CD4-positive, alpha-beta T cell treated with Interleukin-1 beta for 1 hour (primary cell): Measurements from ENCODE around the gene PHACTR3.
"Not testable (repeated sequence)": the region's sequence is repeated elsewhere in the genome, so short reads cannot be mapped to it uniquely, and the experiment has no call there.

Experiments used
- DNase-seq, 2 donors: peaks; one replicate each; pipeline ENCODE4 v3.0.0-alpha.2; 2020 to 2022

The PHACTR3 gene

DNA sequence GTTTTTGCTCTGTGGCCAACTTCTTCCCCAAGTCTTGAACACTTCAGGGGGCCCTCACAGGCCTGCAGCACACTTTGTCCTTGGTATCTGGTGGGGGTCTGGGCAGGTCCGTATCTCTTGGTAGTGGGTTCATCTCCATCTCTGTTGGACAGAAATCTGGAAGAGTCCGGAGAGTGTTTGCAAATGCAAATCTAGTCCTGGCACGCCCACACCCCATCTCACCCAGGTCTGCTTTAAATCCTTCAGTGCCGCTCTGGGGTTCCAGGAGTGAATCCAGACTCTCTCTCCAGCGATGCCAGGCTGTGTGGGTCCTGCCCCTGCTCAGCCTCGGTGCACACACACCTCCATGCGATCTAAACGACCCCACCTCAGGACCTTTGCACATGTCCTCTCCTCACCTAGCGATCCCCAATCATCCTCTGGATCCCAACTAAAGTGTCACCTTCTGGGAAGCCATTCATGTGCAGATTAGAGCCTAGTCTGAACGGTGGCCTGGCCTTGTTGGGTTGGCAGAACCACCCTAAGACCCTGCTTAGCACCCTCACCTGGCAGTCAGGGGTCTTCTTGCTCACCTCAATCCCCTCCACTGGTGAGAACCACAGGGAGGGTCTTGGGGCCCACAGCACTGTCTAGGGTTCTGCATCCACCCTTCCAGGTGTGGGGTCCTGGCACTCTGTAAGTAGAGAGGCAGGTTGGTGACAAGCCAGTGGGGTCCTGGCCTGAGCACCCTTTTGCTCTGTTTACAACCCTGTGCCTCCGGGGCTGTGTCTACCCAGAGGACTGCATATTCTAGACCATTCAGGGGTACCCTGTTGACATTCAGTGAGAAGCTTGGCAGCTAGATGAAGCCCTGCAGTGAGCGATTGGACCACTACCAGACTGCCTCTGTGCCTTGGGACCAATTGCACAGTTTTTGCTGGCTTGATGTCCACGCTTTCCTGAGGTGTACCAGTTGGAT is 228.3 kb downstream of the PHACTR3 start:
- DNase-seq, result no peak

DNA sequence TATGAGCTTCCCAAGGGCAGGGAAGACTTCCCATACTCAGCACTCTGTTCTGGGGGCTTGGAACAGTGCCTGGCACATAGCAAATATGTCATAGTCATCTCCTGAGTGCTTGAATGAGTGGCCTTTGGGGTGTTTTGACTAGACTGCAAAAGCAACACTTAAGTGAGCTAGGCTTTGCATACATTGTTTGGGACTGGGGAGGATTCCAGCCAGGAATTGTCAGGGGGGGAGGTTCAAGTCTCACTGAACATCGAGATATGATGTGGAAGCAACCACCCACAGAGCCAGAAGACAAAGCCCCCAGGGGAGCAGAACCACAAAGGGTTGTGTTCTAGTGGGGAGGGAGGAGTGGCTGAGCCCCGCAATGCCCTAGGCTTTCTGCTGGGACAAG is 230.7 kb downstream of the PHACTR3 start:
- no peak for DNase-seq

DNA sequence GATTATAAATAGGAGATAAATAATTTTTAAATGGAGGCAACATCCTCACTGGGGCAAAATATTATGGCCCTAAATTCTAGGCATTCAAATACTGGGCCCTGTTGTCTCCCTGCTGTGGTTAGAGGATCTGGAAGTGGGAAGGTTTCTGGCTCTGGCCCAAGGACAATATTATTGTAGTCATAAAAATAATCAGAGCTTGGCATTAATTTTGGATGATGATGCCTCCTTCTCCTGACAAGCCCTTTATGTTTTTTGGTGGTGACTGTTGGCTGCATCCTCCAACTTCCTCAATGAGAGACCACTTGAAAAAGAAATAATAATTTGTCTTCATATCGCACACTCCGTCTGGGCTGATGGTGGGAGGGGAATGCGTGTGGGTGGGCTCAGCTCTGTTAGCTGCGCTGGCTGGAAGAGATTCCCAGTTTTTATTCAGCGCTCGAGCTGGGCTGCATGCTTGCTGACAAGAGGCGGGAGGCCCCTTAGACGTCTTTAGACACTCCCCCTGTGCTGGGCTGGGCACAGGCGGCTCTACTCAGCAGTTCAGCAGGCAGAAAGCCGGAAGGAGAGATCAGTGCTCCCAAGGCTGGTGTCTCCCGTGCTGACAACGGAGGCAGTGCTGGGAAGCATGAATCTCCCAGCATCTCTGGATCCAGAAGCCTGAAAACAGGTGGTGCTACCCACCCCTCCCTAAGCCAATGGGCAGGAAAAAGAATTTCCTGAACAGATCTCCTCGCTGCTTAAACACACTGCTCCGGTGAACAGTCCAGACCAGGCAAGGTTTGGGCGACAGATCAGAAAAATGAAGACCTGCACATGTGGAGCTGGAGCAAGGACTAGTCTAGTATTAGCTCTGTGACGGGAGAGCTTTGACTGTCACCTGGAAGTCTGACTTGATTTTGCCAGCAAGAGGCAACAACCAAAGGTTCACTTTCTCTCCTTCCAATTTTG is 231.4 kb downstream of the PHACTR3 start:
- no peak for DNase-seq

DNA sequence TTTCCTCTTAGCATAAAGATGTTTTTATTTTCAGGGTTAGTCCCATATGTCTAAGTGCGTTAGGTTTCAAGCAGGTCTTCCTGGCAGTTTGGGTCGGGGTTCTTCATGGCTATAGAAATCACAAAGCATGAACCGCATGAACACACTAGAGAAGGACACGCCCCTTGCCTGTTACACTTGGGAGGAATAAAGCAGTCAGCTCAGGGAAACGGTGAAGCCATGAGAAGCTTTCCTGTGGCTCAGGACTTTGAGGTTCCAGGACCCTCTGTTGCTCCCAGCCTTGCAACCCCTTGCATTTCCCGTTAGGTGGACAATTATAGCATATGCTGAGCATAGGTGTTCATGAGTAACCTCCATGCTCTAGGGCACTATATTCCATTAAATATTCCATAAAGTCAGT is 232.4 kb downstream of the PHACTR3 start:
- DNase-seq, result no peak

DNA sequence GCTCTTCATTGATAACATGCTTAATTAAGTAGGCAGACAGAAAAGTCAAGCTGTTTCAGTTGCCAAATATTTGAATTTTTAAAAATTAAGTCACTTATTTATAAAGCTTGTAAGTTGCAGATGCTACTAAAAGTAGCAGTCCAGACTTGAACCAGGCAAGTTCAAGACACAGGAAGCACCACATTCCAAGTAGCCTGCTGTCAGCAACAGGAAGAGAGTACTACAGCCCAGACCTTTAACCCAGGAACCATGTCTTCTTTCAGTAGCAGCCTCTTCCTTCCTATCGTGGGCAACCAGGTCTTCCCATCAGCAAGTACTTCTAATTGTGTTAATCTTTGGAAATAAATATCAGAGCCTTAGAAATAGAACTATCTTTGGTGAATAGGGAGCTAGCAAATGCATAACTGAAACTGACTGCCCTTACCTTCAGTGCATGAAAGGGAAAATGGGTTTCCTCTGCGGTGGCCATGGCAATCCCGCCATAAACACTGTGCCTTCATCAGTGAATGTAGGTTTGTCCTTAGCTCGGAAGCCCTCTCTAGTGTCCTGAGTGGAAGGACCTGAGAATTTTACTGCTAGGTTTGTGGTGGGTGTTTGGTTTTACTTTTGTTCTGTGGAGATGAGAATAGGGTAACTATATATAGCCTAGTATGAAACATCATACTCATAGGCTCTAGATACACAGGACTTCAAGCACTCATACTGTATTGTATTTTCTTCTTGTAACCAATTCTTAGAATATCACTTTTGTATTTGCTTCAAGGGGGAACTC is 233.5 kb downstream of the PHACTR3 start:
- no peak for DNase-seq

DNA sequence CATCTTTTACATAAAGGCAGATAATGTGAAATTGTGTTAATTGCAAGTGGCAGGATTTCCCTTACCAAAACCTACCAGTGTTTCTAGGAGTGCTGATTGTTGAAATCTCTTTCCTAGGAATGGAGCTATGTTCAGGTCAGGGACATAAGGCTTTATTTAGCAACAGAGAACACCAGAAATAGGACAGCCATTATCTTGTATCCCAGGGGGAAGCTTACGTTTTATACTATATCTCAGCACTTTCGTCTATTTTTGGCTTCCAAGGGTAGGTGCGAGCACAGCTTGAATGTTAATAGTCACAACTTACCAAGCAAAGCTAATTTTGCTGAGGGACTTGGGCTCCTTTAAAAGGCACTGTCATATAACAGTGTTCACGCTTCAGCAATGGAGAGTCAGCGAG is 235.1 kb downstream of the PHACTR3 start:
- DNase-seq, result no peak

DNA sequence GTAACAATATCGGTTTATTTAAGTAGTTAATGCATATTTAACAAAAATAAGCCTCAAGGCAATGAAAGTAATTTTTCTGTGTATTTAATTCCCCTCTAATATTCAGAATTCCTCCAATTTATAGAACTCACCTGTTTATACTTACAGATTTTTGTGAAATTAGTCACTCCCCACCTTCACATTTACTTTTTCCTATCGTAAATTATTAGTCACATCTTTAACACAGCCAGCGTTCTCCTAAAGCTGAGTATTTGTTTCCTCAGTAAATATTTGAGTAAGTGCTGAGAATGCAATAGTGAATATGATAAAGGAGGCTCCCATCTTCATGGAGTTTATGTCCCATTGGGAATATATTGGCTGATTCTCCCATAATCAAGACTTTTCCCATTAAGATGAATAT is 241.1 kb downstream of the PHACTR3 start:
- DNase-seq, result no peak

DNA sequence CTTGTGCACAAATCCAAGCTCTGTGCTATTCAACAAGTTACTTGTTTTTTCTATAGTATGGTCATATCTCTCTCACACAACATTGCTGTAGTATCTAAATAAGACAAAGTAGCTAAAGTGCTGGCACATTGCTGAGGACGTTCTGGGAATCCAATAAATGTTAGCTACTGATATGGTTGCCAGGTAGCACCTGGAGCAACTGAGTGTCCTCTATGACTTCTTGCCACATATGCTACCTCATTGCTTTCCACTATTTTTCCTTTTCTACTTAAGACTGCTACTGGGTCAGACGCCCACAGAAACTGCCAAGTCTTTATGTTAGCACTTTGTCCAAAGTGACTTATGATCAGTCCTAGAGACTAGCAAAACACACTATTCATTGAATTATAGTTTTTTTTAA is 243.8 kb downstream of the PHACTR3 start:
- DNase-seq, result no peak

DNA sequence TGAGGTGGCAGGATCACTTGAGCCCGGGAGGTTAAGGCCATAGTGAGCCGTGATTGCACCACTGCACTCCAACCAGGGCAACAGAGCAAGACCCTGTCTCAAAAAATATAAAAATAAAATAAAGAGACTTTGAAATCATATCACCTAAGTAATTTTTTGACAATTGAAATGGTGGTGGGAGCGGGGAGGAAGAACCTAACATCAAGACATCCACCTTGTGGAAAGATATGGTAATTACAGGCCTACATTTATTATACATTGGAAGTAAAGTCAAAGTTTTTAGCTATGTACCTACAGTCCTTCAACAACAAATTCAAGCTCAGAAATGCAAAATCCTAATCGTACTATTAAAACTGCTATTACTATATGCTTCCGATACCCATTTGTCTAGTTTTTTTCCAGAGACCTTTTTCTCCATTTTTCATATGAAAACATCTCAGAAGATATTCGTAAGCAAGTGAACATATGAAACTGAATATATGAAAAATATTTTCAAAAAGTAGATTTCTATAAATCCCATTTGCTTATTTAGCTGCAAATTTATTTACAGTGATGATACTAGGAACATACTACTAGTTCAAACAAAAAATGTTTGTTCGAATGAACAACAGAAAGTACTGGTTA is 245.8 kb downstream of the PHACTR3 start:
- DNase-seq, result peak in 1 of 2 donors; percentile 1

DNA sequence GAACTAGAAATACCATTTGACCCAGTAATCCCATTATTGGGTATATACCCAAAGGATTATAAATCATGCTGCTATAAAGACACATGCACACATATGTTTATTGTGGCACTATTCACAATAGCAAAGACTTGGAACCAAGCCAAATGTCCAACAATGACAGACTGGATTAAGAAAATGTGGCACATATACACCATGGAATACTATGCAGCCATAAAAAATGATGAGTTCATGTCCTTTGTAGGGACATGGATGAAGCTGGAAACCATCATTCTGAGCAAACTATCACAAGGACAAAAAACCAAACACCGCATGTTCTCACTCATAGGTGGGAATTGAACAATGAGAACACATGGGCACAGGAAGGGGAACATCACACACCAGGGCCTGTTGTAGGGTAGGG is 252.2 kb downstream of the PHACTR3 start:
- not testable (repeated sequence) for DNase-seq

DNA sequence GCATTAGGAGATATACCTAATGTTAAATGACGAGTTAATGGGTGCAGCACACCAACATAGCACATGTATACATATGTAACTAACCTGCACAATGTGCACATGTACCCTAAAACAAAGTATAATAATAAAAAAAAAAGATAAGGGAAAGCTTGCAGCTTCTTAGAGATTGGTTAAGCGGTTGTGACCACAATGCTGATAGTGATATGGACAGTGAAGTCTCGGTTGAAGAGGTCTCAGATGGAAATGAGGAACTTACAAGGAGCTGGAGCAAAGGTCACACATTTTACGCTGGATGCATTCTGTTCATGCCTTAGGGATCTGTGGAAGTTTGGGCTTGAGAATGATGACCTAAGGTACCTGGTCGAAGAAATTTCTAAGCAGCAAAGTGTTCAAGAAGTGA is 252.6 kb downstream of the PHACTR3 start:
- not testable (repeated sequence) for DNase-seq

DNA sequence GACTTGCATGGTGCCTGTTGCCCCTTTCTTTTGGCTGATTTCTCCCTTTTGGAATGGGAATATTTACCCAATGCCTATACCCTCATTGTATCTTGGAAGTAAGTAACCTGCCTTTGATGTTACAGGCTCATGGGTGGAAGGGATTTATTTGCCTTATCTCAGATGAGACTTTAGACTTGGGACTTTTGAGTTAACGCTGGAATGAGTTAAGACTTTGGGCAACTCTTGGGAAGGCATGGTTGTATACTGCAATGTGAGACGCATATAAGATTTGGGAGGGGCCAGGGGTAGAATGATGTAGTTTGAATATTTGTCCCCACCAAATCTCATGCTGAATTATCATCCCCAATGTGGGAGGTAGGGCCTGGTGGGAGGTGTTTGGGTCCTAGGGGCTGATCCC is 253.6 kb downstream of the PHACTR3 start:
- DNase-seq, result no peak

DNA sequence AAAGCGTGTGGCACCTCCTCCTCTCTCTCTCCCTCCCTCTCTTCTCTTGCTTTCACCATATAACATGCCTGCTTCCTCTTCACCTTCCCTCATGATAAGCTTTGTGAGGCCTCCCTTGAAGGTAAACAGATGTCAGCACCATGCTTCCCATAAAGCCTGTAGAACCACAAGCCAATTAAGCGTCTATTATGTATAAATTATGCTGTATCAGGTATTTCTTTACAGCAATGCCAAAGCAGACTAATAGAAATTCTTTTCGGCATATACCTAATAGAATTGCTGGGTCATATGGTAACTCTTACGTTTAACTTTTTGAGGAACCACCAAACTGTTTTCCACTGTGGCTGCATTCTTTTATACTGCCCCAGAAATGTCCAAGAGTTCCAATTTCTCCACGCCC is 254.1 kb downstream of the PHACTR3 start:
- no peak for DNase-seq

DNA sequence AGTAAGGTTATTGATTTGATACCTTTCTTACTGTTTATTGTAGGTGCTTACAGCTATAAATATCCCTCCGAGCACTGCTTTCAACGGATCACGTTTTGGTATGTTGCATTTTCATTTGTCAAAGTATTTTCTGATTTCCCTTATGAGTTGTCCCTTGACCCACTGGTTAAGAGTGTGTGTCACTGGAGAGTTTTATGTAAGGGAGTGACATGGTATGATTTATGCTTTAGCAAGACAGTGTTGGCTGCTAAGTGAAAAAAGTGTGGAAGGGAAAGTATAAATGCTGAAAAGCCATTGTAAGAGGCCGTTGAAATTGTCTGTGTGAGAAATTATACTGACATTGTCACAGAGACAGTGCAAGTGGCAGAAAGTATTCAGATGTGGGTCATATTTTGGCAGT is 257.1 kb downstream of the PHACTR3 start:
- DNase-seq, result no peak

DNA sequence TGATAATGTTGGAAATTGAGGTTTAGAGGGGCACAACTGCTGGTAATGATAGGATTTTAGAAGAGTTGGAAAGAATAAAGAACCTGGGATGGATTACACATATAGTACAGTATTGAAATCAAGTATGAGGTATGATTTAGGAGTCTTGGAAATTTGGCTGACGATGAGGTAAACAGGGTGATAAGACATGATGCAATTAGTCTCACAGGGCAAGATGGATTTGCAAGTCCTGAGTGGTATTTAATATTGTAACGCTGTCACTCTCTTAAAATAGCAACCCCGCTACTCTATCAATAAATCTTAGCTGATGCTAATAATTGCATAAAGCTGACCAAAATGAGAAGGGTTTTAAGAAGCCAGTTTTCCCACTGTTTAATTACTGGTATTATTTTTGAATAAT is 258.7 kb downstream of the PHACTR3 start:
- DNase-seq, result no peak

DNA sequence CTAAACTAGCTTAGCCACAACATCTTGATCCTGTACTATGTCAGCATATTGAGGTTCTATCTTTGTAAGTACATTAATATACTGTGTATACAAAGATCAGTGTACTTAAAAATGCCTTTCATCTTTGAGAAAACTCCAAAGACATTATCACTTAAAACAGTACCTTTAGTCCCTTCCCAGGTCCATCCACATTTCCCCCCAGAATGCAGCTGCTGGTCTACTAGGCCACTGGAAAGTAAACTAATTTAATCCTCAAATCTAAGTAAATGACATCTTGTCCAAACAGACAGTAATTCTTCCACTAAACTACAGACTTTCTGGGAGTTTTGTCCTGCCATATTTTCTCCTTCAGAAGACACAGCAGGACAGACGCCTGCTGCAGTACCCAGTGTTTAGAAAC is 260.4 kb downstream of the PHACTR3 start:
- DNase-seq, result no peak

DNA sequence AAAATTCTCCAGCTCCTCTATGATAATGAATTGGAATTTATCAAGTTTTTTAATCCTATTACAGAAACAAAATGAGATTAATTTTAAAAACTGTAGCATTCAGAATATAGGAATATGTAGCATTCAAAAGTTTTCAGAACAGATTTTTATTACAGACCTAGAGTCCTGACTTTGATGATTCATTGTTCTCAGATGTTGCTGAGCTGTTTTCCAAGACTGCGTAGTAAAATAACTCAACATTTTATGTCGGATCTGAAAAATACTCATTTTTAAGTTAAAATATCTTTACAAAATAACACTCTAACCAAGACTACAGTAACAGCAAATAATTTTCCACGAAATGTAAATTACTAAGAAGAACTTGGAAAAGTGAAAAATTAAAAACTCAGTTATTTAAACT is 262.0 kb downstream of the PHACTR3 start:
- DNase-seq, result no peak

DNA sequence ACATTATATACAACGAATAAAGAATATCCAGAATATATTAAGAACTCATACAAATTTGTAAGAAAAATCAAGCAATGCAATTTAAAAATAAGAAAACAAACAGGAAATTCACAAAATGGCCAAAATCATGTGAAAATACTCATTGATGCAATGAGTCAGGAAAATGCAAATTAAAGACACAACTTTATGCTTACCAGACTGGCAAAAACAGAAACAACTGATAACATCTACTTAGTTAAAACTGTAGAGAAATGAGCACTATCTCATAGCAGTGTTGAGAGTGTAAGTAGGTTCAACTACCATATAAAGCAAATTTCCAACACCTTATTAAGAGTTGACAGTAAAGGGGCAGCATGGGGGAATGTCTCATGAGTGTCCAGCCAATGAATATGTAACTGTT is 266.8 kb downstream of the PHACTR3 start:
- DNase-seq, result no peak

DNA sequence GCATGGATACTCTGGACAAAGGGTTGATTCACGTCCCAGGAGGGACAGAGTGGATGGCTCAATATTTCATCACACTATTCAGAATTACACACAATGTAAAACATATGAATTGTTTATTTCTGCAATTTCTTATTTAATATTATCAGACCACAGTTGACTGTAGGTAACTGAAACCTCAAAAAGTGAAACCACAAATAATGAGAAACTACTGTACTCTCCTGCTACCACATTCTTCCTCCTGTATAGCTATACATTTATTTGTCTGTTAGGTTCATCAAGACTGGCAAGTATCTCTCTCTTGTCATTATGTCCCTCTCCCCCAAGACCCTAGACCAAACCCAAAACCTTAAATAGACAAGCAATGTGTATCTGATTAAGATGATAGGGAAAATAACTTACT is 269.1 kb downstream of the PHACTR3 start:
- DNase-seq, result no peak

DNA sequence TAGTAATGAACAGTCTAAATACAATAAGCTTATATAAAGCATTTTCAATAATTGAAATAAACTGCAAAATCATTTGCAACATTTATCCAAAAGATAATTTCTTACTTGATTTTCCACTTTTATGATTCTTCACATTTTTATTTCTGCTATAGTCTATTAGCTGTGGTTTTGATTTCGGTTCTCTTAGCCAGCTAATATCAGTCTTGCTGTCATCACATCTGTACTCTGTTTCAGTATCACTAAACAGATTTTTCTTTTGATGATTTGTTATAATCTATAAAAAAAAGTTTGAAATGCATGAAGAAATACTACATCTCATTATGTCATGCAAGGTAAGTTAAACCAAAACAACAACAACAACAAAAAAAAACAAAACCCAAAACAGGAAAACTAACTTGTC is 275.9 kb downstream of the PHACTR3 start:
- DNase-seq, result no peak

DNA sequence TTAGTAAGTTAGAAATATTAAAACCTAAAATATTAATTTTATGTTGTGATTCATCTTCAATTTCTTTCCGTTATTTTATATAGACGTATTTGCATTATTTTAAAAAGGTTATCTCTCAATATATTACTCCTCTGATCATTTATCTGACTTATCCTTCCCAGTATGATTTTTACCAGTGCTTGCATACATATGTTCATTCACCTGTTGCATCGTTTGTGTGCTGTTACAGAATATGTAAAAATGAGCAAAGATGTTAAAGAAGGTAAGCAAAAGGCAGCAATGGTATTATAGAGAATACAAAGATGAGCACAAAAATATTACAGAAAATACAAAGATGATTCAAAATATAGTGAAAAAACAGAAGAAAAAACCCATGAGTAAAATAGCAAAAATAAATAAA is 280.2 kb downstream of the PHACTR3 start:
- DNase-seq, result no peak

DNA sequence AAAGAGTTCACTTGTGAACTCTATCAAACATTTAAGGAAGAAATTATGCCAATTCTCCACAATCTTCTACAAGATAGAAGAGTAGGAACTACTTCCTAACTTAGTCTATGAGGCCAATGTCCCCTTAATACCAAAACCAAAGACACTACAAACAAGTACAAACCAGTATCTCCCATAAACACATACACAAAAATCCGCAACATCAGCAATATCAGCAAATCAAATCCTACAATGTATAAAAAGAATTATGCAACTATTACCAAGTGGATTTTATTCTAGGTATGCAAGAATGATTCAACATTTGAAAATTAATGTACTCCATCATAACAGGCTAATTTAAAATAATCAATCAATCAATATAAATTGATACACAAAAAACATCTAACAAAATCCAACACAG is 283.7 kb downstream of the PHACTR3 start:
- no peak for DNase-seq

DNA sequence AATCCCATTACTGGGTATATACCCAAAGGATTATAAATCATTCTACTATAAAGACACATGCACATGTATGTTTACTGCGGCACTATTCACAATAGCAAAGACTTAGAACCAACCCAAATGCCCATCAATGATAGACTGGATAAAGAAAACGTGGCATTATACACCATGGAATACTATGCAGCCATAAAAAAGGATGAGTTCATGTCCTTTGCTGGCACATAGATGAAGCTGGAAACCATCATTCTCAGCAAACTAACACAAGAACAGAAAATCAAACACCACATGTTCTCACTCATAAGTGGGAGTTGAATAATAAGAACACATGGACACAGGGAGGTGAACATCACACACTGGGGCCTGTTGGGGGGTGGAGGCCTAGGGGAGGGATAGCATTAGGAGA is 285.7 kb downstream of the PHACTR3 start:
- DNase-seq, result not testable (repeated sequence)
